Nephron progenitor cell (in vitro differentiated cells): ENCODE data around the gene HDAC4.

Experiments
- DNase-seq: peaks from one replicate; pipeline ENCODE4 v3.0.0; 2021
- H3K27ac Mint-ChIP-seq: 2 replicates; pipeline ENCODE4 v1.8.0; 2021; ENCODE audit warnings: mild to moderate bottlenecking, moderate library complexity, mixed read lengths
- H3K27me3 Mint-ChIP-seq: 2 replicates; pipeline ENCODE4 v1.8.0; 2021; ENCODE audit warnings: mild to moderate bottlenecking, low read depth, mixed read lengths; ENCODE audit not compliant: poor library complexity
- H3K36me3 Mint-ChIP-seq: 2 replicates; pipeline ENCODE4 v1.8.0; 2021; ENCODE audit warnings: low read depth, mixed read lengths
- H3K4me1 Mint-ChIP-seq: 2 replicates; pipeline ENCODE4 v1.8.0; 2021; ENCODE audit warnings: mixed read lengths
- H3K4me3 Mint-ChIP-seq: 2 replicates; pipeline ENCODE4 v1.8.0; 2021; ENCODE audit warnings: mild to moderate bottlenecking, moderate library complexity, mixed read lengths
- H3K9me3 Mint-ChIP-seq: 2 replicates; pipeline ENCODE4 v1.8.0; 2021; ENCODE audit warnings: mild to moderate bottlenecking, moderate library complexity, mixed read lengths
- TF ChIP-seq, protein P1 (sequence below): fragments of 200-600 bp; sonication (generic); IDR thresholded peaks from 2 replicates; pipeline ENCODE4 v1.5.0; 2021; ENCODE audit warnings: antibody characterized with exemption

Gene HDAC4

DNA sequence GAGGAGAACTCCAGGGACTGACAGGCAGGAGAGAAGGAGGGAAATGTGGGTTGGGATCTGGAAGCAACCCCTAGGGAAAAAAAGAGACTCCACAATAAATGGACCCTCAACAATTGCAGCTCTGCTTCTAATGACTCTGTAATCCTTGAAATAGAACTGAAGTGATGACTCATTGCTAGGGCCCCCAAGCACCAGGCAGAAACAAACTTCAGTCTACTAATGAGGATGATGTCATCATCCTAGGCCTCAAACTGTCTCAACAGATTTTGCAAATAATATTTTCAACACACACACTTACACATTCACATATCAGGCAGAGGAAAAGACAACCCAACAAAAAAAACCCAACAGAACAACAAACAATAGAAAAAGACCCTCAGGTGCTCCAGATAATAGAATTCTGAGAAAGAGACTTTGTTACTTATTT, 143.3 kb downstream of the HDAC4 start:
- TF ChIP-seq, protein P1, sequence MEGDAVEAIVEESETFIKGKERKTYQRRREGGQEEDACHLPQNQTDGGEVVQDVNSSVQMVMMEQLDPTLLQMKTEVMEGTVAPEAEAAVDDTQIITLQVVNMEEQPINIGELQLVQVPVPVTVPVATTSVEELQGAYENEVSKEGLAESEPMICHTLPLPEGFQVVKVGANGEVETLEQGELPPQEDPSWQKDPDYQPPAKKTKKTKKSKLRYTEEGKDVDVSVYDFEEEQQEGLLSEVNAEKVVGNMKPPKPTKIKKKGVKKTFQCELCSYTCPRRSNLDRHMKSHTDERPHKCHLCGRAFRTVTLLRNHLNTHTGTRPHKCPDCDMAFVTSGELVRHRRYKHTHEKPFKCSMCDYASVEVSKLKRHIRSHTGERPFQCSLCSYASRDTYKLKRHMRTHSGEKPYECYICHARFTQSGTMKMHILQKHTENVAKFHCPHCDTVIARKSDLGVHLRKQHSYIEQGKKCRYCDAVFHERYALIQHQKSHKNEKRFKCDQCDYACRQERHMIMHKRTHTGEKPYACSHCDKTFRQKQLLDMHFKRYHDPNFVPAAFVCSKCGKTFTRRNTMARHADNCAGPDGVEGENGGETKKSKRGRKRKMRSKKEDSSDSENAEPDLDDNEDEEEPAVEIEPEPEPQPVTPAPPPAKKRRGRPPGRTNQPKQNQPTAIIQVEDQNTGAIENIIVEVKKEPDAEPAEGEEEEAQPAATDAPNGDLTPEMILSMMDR, result no peak

DNA sequence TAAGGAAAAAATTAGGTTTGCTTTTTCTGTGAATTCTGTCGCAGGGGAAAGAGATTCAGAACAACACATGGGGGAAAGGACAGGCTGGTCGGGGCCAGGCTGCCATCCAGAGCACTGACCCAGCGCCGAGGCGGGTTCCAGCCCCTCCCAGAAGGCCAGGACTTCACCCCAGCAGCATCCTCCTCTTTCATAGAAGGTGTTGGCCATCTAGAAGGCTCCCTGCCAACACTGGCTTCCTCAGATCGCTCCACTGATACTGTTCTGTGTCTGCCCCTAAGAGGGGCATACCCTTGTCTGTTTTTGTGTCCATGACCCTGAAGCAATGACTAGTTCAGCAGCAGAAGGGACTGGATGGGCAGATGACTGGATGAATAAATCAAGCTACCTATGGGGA, 144.5 kb downstream of the HDAC4 start:
- peaks cover 80% of the 10 kb centered on the region for H3K4me1 Mint-ChIP-seq
- no peaks in the 10 kb centered on the region for H3K27me3 Mint-ChIP-seq
- peaks cover 26% of the 10 kb centered on the region for H3K9me3 Mint-ChIP-seq
- H3K36me3 Mint-ChIP-seq, result peaks cover 43% of the 10 kb centered on the region
- TF ChIP-seq, protein P1, result no peak
- DNase-seq, result no peak
- no peak overlapping the region for H3K4me3 Mint-ChIP-seq
- H3K27ac Mint-ChIP-seq, result no peak overlapping the region

More for the DNA sequence above, 143.3 kb downstream of the HDAC4 start:
- H3K4me1 Mint-ChIP-seq, result peaks cover 79% of the 10 kb centered on the region
- H3K4me3 Mint-ChIP-seq, result no peak overlapping the region
- peaks cover 26% of the 10 kb centered on the region for H3K9me3 Mint-ChIP-seq
- H3K27ac Mint-ChIP-seq, result no peak overlapping the region
- peaks cover 38% of the 10 kb centered on the region for H3K36me3 Mint-ChIP-seq
- H3K27me3 Mint-ChIP-seq, result no peaks in the 10 kb centered on the region
- DNase-seq, result no peak

GRCh38 chr2:239255628-239256349, 145.0 kb downstream of the HDAC4 start:
- Mint-ChIP-seq H3K36me3 (peaks cover 43% of the 10 kb centered on the region), H3K9me3 (peaks cover 26% of the 10 kb centered on the region), H3K27ac (no peak overlapping the region), H3K4me1 (peaks cover 81% of the 10 kb centered on the region), H3K4me3 (no peak overlapping the region), H3K27me3 (no peaks in the 10 kb centered on the region)
- TF ChIP-seq, protein P1, result no peak
- no peak for DNase-seq

DNA sequence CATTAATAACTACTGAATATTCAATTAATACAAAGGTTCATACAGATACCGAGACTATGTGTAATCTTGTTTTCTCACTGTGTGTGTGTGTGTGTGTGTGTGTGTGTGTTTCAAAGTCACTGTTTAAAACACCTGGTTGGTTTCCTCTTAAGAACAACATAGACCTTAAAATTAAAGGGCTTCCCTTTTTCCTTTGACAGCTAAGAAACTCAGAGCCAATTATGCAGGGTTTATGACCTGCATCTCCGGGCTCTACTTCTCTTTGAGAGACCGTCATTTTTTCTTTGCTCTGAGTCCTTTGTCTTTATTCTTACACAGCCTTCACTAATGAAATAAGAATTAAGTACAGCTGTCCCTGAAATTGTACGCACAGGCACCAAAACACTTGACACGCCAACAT, 145.6 kb downstream of the HDAC4 start:
- H3K36me3 Mint-ChIP-seq, result peaks cover 43% of the 10 kb centered on the region
- no peaks in the 10 kb centered on the region for H3K27me3 Mint-ChIP-seq
- TF ChIP-seq, protein P1, result no peak
- DNase-seq, result no peak
- H3K4me1 Mint-ChIP-seq, result peaks cover 75% of the 10 kb centered on the region
- peaks cover 26% of the 10 kb centered on the region for H3K9me3 Mint-ChIP-seq
- no peak overlapping the region for H3K27ac Mint-ChIP-seq
- no peak overlapping the region for H3K4me3 Mint-ChIP-seq

- Mint-ChIP-seq H3K36me3 (peaks cover 36% of the 10 kb centered on the region), H3K4me1 (peaks cover 76% of the 10 kb centered on the region), H3K27me3 (no peaks in the 10 kb centered on the region), H3K9me3 (peaks cover 20% of the 10 kb centered on the region), H3K27ac (peak overlapping the region; percentile 26), H3K4me3 (no peak overlapping the region)
- DNase-seq, result no peak
- TF ChIP-seq, protein P1, result no peak
Measured at GRCh38 chr2:239253701-239254436, 147.0 kb downstream of the HDAC4 start.
